Pancreas (tissue), 10 donors: ENCODE data around the gene WDR72. TPM values are rescaled to one million over a fixed set of nuclear protein-coding genes. Genes with fewer than 3 reads are reported as not detected.

Experiments
- ATAC-seq, 4 donors: fragments of 200-7000 bp; cut with Tn5 transposase; one replicate each; pipeline versions ENCODE4 v1.8.0 to v1.9.1; 2020; ENCODE audit warnings: mild to moderate bottlenecking in 4 of 4, moderate library complexity in 4 of 4
- DNase-seq, 6 donors: peaks; one replicate each; pipeline ENCODE4 v3.0.0-alpha.2; 2020
- FAIRE-seq: peaks from 2 replicates; lab custom pipeline; 2012; peaks lifted over from hg19 to GRCh38; lab: Jason Lieb, UNC
- H3K27ac ChIP-seq, 4 donors: fragments of 200-600 bp; sonication (generic); 1 replicate in 3 of 4; 2 replicates in 1 of 4; pipeline versions ENCODE4 v1.5.0 to v1.8.0; 2020
- H3K27me3 ChIP-seq, 4 donors: fragments of 200-600 bp; one replicate each; pipeline ENCODE4 v1.8.0; 2021
- H3K36me3 ChIP-seq, 3 donors: fragments of 200-600 bp; sonication (generic) in 1 of 3; one replicate each; pipeline versions ENCODE4 v1.5.0 to v1.8.0; 2020 to 2021
- H3K4me1 ChIP-seq, 3 donors: fragments of 200-600 bp; one replicate each; pipeline ENCODE4 v1.8.0; 2021
- H3K4me3 ChIP-seq, 4 donors: fragments of 200-600 bp; sonication (generic) in 2 of 4; one replicate each; pipeline versions ENCODE4 v1.5.0 to v1.8.0; 2020 to 2021
- H3K9me3 ChIP-seq, 4 donors: fragments of 200-600 bp; one replicate each; pipeline ENCODE4 v1.8.0; 2021
- WGBS, 2 donors: extraction: QIAGEN DNeasy Blood & Tissue Kit; methylation state at CpG; one replicate each; pipeline ENCODE4 v1.1.7; 2013; 5-methylcytosine and 5-hydroxymethylcytosine counted together
- intact Hi-C, 3 donors: fragments of 100-400 bp; cut with DNase I; formaldehyde crosslinking; loops; one replicate each; pipeline versions ENCODE4 v1.11.1 to v1.14.2; 2022
- polyA plus RNA-seq, 2 donors: library from polyadenylated mRNA; stranded (reverse); fragments of 200-250 nt; gene quantifications; one replicate each; pipeline ENCODE4 v1.2.3, GENCODE V29; 2013
- total RNA-seq, 6 donors: library from RNA; stranded (reverse); fragmentation: NEBNext Ultra II Directional in 4 of 6; extraction: Animal tissue kit (Norgen Biotek cat#: 25700) in 4 of 6; gene quantifications; one replicate each; pipeline versions ENCODE4 v1.2.1 to v1.2.4, GENCODE V29; 2021 to 2023
- TF ChIP-seq, protein P1 (sequence below), 4 donors: fragments of 200-600 bp; sonication (generic) in 3 of 4; IDR thresholded peaks; one replicate each; pipeline versions ENCODE4 v1.5.0 to v1.8.0; 2021; ENCODE audit warnings: antibody characterized with exemption in 4 of 4
- donor health status: healthy with polysubstance abuse.
- donor health status: DM: no; HTN: no; CAD: no; lungs with moderate emphysema.
- donor health status: DM: no; HTN: no; CAD: no.
- donor health status: control.
- donor health status: control.
- donor health status: Bipolar disorder and iron deficiency.
- donor health status: DM: yes; HTN: yes; CAD: no.
- donor health status: DM: no; HTN: no; CAD: no.
- donor health status: DM: no; HTN: no; CAD: no.
- donor health status: DM: yes; HTN: yes; CAD: no.

WDR72 gene
- total and polyA plus RNA-seq, 8 donors, result 1.0 to 5.3 (median 3.7) TPM

DNA sequence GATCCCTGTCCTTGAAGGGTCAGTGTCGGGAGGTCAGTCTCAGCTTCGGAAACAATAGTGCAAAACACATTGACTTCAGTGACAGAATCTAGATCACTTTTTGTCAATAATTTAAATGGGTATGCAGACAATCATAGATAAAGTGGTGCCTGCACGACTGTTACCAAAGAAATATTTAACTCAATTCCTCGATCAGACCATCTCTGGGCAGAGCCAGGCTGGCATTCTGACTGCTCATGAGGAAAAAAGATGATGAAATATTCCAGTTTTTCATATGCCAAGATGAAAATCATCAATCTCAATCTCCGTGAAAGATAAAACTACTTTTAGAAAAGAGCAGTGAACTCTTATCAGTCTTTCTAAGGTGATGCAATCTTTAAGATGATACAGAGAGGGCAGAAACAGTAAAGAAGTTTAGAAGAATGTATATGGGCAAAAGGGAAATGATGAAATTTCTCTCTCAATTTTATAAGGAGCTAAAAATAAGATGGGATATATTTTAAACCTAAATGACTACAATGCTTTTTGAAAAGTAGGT, 169.9 kb downstream of the WDR72 start:
- Histone ChIP-seq H3K9me3 (no peaks in the 10 kb centered on the region), H3K27ac (no peak overlapping the region), H3K36me3 (no peaks in the 10 kb centered on the region), H3K4me1 (no peaks in the 10 kb centered on the region), H3K27me3 (no peaks in the 10 kb centered on the region), H3K4me3 (no peak overlapping the region)
- FAIRE-seq (no peak), ATAC-seq (no peak), DNase-seq (no peak)
- TF ChIP-seq, protein P1, sequence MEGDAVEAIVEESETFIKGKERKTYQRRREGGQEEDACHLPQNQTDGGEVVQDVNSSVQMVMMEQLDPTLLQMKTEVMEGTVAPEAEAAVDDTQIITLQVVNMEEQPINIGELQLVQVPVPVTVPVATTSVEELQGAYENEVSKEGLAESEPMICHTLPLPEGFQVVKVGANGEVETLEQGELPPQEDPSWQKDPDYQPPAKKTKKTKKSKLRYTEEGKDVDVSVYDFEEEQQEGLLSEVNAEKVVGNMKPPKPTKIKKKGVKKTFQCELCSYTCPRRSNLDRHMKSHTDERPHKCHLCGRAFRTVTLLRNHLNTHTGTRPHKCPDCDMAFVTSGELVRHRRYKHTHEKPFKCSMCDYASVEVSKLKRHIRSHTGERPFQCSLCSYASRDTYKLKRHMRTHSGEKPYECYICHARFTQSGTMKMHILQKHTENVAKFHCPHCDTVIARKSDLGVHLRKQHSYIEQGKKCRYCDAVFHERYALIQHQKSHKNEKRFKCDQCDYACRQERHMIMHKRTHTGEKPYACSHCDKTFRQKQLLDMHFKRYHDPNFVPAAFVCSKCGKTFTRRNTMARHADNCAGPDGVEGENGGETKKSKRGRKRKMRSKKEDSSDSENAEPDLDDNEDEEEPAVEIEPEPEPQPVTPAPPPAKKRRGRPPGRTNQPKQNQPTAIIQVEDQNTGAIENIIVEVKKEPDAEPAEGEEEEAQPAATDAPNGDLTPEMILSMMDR (IDR thresholded peaks at IDR 0.05), result no peak
- 42 to 45% methylated on average over 5 of the region's 5 CpGs for WGBS, 2 donors
- intact Hi-C loops, result no loop called here

DNA sequence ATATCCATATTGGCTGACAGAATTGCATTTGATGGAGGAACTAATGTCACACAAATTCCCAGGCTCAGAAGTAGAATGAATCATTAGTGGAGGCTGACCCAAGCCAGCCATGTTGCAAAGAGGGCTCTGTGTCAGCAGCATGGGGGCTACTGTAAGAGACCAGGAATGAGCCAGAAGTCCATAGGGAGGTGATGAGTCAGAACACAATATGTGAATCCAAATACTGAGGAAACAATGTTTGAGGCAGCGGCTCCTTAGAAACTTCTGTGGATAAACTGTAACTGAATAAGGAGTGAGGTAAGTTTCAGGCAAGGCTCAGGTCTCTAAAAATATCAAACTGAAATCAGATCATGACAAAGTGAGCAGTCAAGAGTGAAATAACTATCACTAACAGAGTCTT, 170.7 kb downstream of the WDR72 start:
- intact Hi-C loops, result no loop called here
- WGBS, 2 donors, result 93 to 98% methylated on average over 1 of the region's 1 CpG

DNA sequence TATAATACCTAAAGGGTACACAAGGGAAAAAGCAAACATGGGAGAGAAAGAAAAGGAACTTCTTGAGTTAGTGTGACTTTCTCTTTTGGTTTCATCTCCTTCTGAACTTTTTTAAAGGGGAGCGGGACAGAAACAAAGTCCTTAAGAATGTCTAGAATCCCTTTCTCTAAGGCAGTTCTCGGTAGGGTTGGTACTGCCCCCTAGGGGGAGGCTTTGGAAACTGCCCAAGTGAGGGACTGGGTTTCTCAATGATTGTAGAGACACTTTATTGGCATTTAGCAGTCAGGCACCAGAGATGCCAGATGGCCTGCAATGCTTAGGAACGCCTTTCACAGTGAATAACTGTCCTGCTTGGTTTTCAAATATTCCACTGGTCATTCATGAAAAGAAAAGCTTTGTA, 172.7 kb downstream of the WDR72 start:
- H3K27ac ChIP-seq, result no peak overlapping the region
- H3K9me3 ChIP-seq, result no peaks in the 10 kb centered on the region
- DNase-seq (peak; percentile 27 to 73 (median 48)), FAIRE-seq (no peak), ATAC-seq (peak; percentile 74 to 93 (median 87))
- no peaks in the 10 kb centered on the region for H3K27me3 ChIP-seq
- no peaks in the 10 kb centered on the region for H3K36me3 ChIP-seq
- TF ChIP-seq, protein P1 (IDR thresholded peaks at IDR 0.05), result peak in 3 of 4 donors; percentile 42 to 47 (median 44)
- no peaks in the 10 kb centered on the region for H3K4me1 ChIP-seq
- intact Hi-C loops, result no loop called here
- WGBS, 2 donors, result 50 to 52% methylated on average over 3 of the region's 3 CpGs
- H3K4me3 ChIP-seq, result no peak overlapping the region

More for the DNA sequence above, 170.7 kb downstream of the WDR72 start:
- no peak overlapping the region for H3K27ac ChIP-seq
- no peak for DNase-seq
- TF ChIP-seq, protein P1 (IDR thresholded peaks at IDR 0.05), result no peak
- H3K9me3 ChIP-seq, result no peaks in the 10 kb centered on the region
- no peaks in the 10 kb centered on the region for H3K4me1 ChIP-seq
- no peak overlapping the region for H3K4me3 ChIP-seq
- no peak for FAIRE-seq
- no peaks in the 10 kb centered on the region for H3K27me3 ChIP-seq
- H3K36me3 ChIP-seq, result no peaks in the 10 kb centered on the region
- no peak for ATAC-seq

DNA sequence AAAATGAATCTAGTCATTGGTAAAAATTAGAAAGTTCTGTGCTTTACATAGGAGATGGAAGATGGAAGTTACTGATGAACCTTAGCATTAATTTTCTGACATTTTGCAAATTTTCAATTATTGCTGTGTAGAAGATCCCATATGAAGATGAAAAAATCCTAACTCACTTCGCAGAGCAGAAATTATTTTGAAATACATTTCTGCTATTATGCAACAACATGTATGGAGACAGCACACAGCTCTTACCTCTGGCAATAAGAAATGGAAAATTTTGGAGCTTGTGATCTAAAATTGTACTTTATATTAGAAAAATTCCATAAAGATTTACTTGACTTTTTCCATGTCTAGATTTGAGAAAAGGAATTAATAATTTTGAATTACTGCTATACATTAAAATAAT, 177.9 kb downstream of the WDR72 start:
- H3K27ac ChIP-seq, result no peak overlapping the region
- DNase-seq (no peak), ATAC-seq (no peak), FAIRE-seq (no peak)
- no peak overlapping the region for H3K4me3 ChIP-seq
- H3K27me3 ChIP-seq, result no peaks in the 10 kb centered on the region
- H3K36me3 ChIP-seq, result no peaks in the 10 kb centered on the region
- TF ChIP-seq, protein P1 (IDR thresholded peaks at IDR 0.05), result no peak
- no peaks in the 10 kb centered on the region for H3K9me3 ChIP-seq
- peaks cover 0 to 4% (median 0%) of the 10 kb centered on the region in 3 donors for H3K4me1 ChIP-seq
- WGBS, 2 donors, result 78 to 90% methylated on average over 1 of the region's 1 CpG
- intact Hi-C loops, result no loop called here

DNA sequence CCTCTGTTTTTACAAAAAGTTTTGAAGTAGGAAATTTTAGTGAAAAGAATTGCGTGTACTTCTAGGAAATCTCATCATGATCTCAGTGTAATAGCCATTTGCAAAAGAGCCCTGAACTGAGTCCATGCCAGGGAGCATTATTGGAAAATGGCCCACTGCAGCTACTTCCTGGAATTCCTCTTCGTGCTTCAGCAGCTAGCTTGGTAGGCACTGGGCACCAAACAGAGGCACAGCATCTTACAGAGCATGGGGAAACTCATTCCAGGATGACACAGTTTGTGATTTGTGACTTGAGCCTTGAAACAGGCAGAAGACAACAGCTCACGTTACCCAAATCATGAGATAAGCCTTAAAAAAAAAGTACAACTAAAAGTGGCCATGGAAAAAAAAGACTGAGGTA, 179.1 kb downstream of the WDR72 start:
- intact Hi-C loops, result no loop called here
- H3K27ac ChIP-seq, result no peak overlapping the region
- ATAC-seq, result peak; percentile 64 to 91 (median 88)

More for the DNA sequence above, 179.1 kb downstream of the WDR72 start:
- TF ChIP-seq, protein P1 (IDR thresholded peaks at IDR 0.05), result no peak
- Histone ChIP-seq H3K4me3 (no peak overlapping the region), H3K27me3 (no peaks in the 10 kb centered on the region), H3K36me3 (no peaks in the 10 kb centered on the region), H3K9me3 (no peaks in the 10 kb centered on the region), H3K4me1 (peaks cover 0 to 4% (median 0%) of the 10 kb centered on the region in 3 donors)
- WGBS, 2 donors, result 9 to 13% methylated on average over 3 of the region's 3 CpGs
- DNase-seq (peak in 5 of 6 donors; percentile 42 to 72 (median 50)), FAIRE-seq (no peak)
